ENCODE results near the gene KCNJ14.

The KCNJ14 gene

GRCh38 chr19:48458016-48458415, 2.6 kb downstream of the KCNJ14 start:
- Histone ChIP-seq H3K27me3 (ENCODE audit: low read length) (no peaks in the 10 kb centered on the region), H3K4me2 (ENCODE audit: low read depth, low read length, poor library complexity, severe bottlenecking) (no peak overlapping the region), H3K9me2 (replicated peaks; ENCODE audit: insufficient read depth, low read length) (no peaks in the 10 kb centered on the region), H3K27ac (ENCODE audit: low read depth, low read length) (no peak overlapping the region), H3K36me3 (ENCODE audit: low read length) (no peaks in the 10 kb centered on the region), H3K9me3 (ENCODE audit: insufficient read depth, low read length) (no peaks in the 10 kb centered on the region), H4K20me1 (ENCODE audit: low read depth, low read length) (no peaks in the 10 kb centered on the region), H3F3A (ENCODE audit: insufficient read depth) (no peaks in the 10 kb centered on the region), H2AFZ (ENCODE audit: low read depth, low read length, severe bottlenecking) (no peak overlapping the region), H3K4me3 (ENCODE audit: insufficient read depth, low read length, poor library complexity, severe bottlenecking) (no peak overlapping the region), H3K79me2 (ENCODE audit: insufficient read depth, low read length) (peaks cover 5% of the 10 kb centered on the region), H3K9ac (ENCODE audit: low read length) (no peak overlapping the region)
- no peak for TF ChIP-seq CTCF (IDR thresholded peaks at IDR 0.05; ENCODE audit: insufficient read depth, low read length, poor library complexity, severe bottlenecking)
- no peak for TF ChIP-seq EZH2phosphoT487 (conservative IDR thresholded peaks at IDR 0.05; ENCODE audit: low read length)

GRCh38 chr19:48461651-48461981, 6.2 kb downstream of the KCNJ14 start:
- Histone ChIP-seq H3K27ac (ENCODE audit: low read depth, low read length) (no peak overlapping the region), H3K4me3 (ENCODE audit: insufficient read depth, low read length, poor library complexity, severe bottlenecking) (no peak overlapping the region), H3K36me3 (ENCODE audit: low read length) (no peaks in the 10 kb centered on the region), H3K9me2 (replicated peaks; ENCODE audit: insufficient read depth, low read length) (no peaks in the 10 kb centered on the region), H3K27me3 (ENCODE audit: low read length) (no peaks in the 10 kb centered on the region), H3K9me3 (ENCODE audit: insufficient read depth, low read length) (no peaks in the 10 kb centered on the region), H3K9ac (ENCODE audit: low read length) (no peak overlapping the region), H3K4me2 (ENCODE audit: low read depth, low read length, poor library complexity, severe bottlenecking) (no peak overlapping the region), H3K79me2 (ENCODE audit: insufficient read depth, low read length) (no peaks in the 10 kb centered on the region), H2AFZ (ENCODE audit: low read depth, low read length, severe bottlenecking) (no peak overlapping the region), H3F3A (ENCODE audit: insufficient read depth) (peaks cover 7% of the 10 kb centered on the region), H4K20me1 (ENCODE audit: low read depth, low read length) (no peaks in the 10 kb centered on the region)
- TF ChIP-seq CTCF (IDR thresholded peaks at IDR 0.05; ENCODE audit: insufficient read depth, low read length, poor library complexity, severe bottlenecking) (no peak), EZH2phosphoT487 (conservative IDR thresholded peaks at IDR 0.05; ENCODE audit: low read length) (no peak)

- no peaks in the 10 kb centered on the region for H3K9me2 ChIP-seq (replicated peaks; ENCODE audit: insufficient read depth, low read length)
- TF ChIP-seq CTCF (IDR thresholded peaks at IDR 0.05; ENCODE audit: insufficient read depth, low read length, poor library complexity, severe bottlenecking): no peak
- TF ChIP-seq EZH2phosphoT487 (conservative IDR thresholded peaks at IDR 0.05; ENCODE audit: low read length): no peak
- H3K27ac ChIP-seq (ENCODE audit: low read depth, low read length): no peak overlapping the region
- no peak overlapping the region for H2AFZ ChIP-seq (ENCODE audit: low read depth, low read length, severe bottlenecking)
- H3K36me3 ChIP-seq (ENCODE audit: low read length): no peaks in the 10 kb centered on the region
- H3K4me3 ChIP-seq (ENCODE audit: insufficient read depth, low read length, poor library complexity, severe bottlenecking): no peak overlapping the region
- H3K9ac ChIP-seq (ENCODE audit: low read length): no peak overlapping the region
- no peaks in the 10 kb centered on the region for H3K9me3 ChIP-seq (ENCODE audit: insufficient read depth, low read length)
- H3K4me2 ChIP-seq (ENCODE audit: low read depth, low read length, poor library complexity, severe bottlenecking): no peak overlapping the region
- H3K79me2 ChIP-seq (ENCODE audit: insufficient read depth, low read length): no peaks in the 10 kb centered on the region
- H3K27me3 ChIP-seq (ENCODE audit: low read length): no peaks in the 10 kb centered on the region
- no peaks in the 10 kb centered on the region for H4K20me1 ChIP-seq (ENCODE audit: low read depth, low read length)
- H3F3A ChIP-seq (ENCODE audit: insufficient read depth): peaks cover 7% of the 10 kb centered on the region
Observed at GRCh38 chr19:48461982-48462655, 6.7 kb downstream of the KCNJ14 start.

Measured in SU-DHL-6 (cell line).